Activated CD8-positive, alpha-beta memory T cell treated with anti-CD3 and anti-CD28 coated beads for 24 hours (primary cell): Measurements from ENCODE around the gene NAGA.

Experiments used
- DNase-seq: peaks from one replicate; pipeline ENCODE4 v3.0.0-alpha.2; 2020

The NAGA gene

GRCh38 chr22:42074846-42075676, 4.4 kb upstream of the NAGA start:
- peak; percentile 43 for DNase-seq

GRCh38 chr22:42074132-42074811, 3.7 kb upstream of the NAGA start, which contains the start of gene PHETA2:
PHETA2 (plus strand) TSS chr22:42074248; CDS start chr22:42077294, 3,046 bp downstream.
- peak; percentile 83 for DNase-seq

- DNase-seq, result peak; percentile 61
Observed at GRCh38 chr22:42073621-42074041, 3.0 kb upstream of the NAGA start.

- peak; percentile 45 for DNase-seq
Observed at GRCh38 chr22:42072606-42073330, 2.2 kb upstream of the NAGA start.

GRCh38 chr22:42071508-42071907, 896 bp upstream of the NAGA start:
- peak; percentile 52 for DNase-seq

- DNase-seq, result no peak
Observed at GRCh38 chr22:42069801-42070516, 653 bp downstream of the NAGA start.

GRCh38 chr22:42068291-42068690, 2.3 kb downstream of the NAGA start:
- peak; percentile 40 for DNase-seq

- no peak for DNase-seq
Observed at GRCh38 chr22:42067671-42068251, 2.9 kb downstream of the NAGA start.

- peak; percentile 43 for DNase-seq
Observed at GRCh38 chr22:42066937-42067336, 3.7 kb downstream of the NAGA start.

GRCh38 chr22:42066126-42066761, 4.4 kb downstream of the NAGA start:
- DNase-seq, result peak; percentile 41

- peak; percentile 33 for DNase-seq
Observed at GRCh38 chr22:42065438-42066125, 5.0 kb downstream of the NAGA start.

GRCh38 chr22:42064629-42065028, 6.0 kb downstream of the NAGA start:
- no peak for DNase-seq

- no peak for DNase-seq
Observed at GRCh38 chr22:42062506-42063170, 8.0 kb downstream of the NAGA start.

- peak; percentile 42 for DNase-seq
Observed at GRCh38 chr22:42061041-42061440, 9.6 kb downstream of the NAGA start.

GRCh38 chr22:42060489-42060888, 10.1 kb downstream of the NAGA start:
- no peak for DNase-seq

- DNase-seq, result no peak
Observed at GRCh38 chr22:42056757-42057511, 13.7 kb downstream of the NAGA start.

GRCh38 chr22:42052765-42053164, 17.8 kb downstream of the NAGA start:
- no peak for DNase-seq

- DNase-seq, result no peak
Observed at GRCh38 chr22:42050641-42051180, 19.9 kb downstream of the NAGA start.

- no peak for DNase-seq
Observed at GRCh38 chr22:42041784-42042183, 28.8 kb downstream of the NAGA start.

- no peak for DNase-seq
Observed at GRCh38 chr22:42039271-42039670, 31.3 kb downstream of the NAGA start.
